GM23338 (cell line): ENCODE measurements around the gene SLC50A1. TPM values are rescaled to one million over a fixed set of nuclear protein-coding genes. Genes with fewer than 3 reads are reported as not detected.

Experiments used
- ATAC-seq: fragments of 200-7000 bp; cut with Tn5 transposase; 3 replicates; pipeline ENCODE4 v1.9.1; 2020
- DNase-seq: peaks from one replicate; pipeline ENCODE4 v3.0.0-alpha.2; 2015; ENCODE audit warnings: low spot score
- H2AFZ ChIP-seq: fragments of 200-600 bp; sonication (generic); 2 replicates; pipeline ENCODE4 v1.8.0; 2016; ENCODE audit warnings: antibody characterized with exemption, mild to moderate bottlenecking, moderate library complexity
- H3F3A ChIP-seq: fragments of 200-600 bp; sonication (generic); replicated peaks from 2 replicates; pipeline ENCODE4 v1.8.0; 2017; ENCODE audit warnings: antibody characterized with exemption, mixed run types, low read depth
- H3K27ac ChIP-seq: fragments of 200-600 bp; sonication (generic); 2 replicates; pipeline ENCODE4 v1.6.1; 2016; ENCODE audit warnings: low read depth
- H3K27me3 ChIP-seq: fragments of 200-600 bp; sonication (generic); 2 replicates; pipeline ENCODE4 v1.8.0; 2016; ENCODE audit warnings: mild to moderate bottlenecking, mixed run types, moderate library complexity; ENCODE audit not compliant: insufficient read depth
- H3K36me3 ChIP-seq: fragments of 200-600 bp; sonication (generic); 2 replicates; pipeline ENCODE4 v1.8.0; 2016; ENCODE audit warnings: mild to moderate bottlenecking; ENCODE audit not compliant: insufficient read depth
- H3K4me1 ChIP-seq: fragments of 200-600 bp; sonication (generic); 2 replicates; pipeline ENCODE4 v1.8.0; 2016; ENCODE audit warnings: mild to moderate bottlenecking, moderate library complexity; ENCODE audit not compliant: insufficient read depth
- H3K4me2 ChIP-seq: fragments of 200-600 bp; sonication (generic); 2 replicates; pipeline ENCODE4 v1.7.1; 2017; ENCODE audit warnings: mixed run types
- H3K4me3 ChIP-seq: fragments of 200-600 bp; sonication (generic); 2 replicates; pipeline ENCODE4 v1.6.1; 2016; ENCODE audit warnings: mixed run types
- H3K79me2 ChIP-seq: fragments of 200-600 bp; sonication (generic); replicated peaks from 2 replicates; pipeline ENCODE4 v1.8.0; 2017; ENCODE audit warnings: mild to moderate bottlenecking; ENCODE audit not compliant: insufficient read depth
- H3K9me2 ChIP-seq: fragments of 200-600 bp; sonication (generic); 2 replicates; pipeline ENCODE4 v1.8.0; 2017; ENCODE audit not compliant: insufficient read depth
- H4K20me1 ChIP-seq: fragments of 200-600 bp; sonication (generic); replicated peaks from 2 replicates; pipeline ENCODE4 v1.8.0; 2017; ENCODE audit warnings: mild to moderate bottlenecking; ENCODE audit not compliant: insufficient read depth
- H3K27ac Mint-ChIP-seq: 2 replicates; pipeline ENCODE4 v1.8.0; 2020; ENCODE audit warnings: inconsistent platforms, mild to moderate bottlenecking, moderate library complexity, mixed read lengths
- H3K27me3 Mint-ChIP-seq: 3 replicates; pipeline ENCODE4 v1.8.0; 2022; ENCODE audit warnings: low read depth, mild to moderate bottlenecking, moderate library complexity, mixed read lengths, inconsistent platforms; ENCODE audit not compliant: insufficient read depth, poor library complexity
- H3K36me3 Mint-ChIP-seq: 3 replicates; pipeline ENCODE4 v1.8.0; 2021; ENCODE audit warnings: low read depth, mild to moderate bottlenecking, inconsistent platforms, moderate library complexity, mixed read lengths
- H3K4me1 Mint-ChIP-seq: 3 replicates; pipeline ENCODE4 v1.8.0; 2020; ENCODE audit warnings: mild to moderate bottlenecking, inconsistent platforms, mixed read lengths
- H3K4me3 Mint-ChIP-seq: 3 replicates; pipeline ENCODE4 v1.8.0; 2021; ENCODE audit warnings: moderate library complexity, mild to moderate bottlenecking, inconsistent platforms, mixed read lengths
- H3K9me3 Mint-ChIP-seq: 3 replicates; pipeline ENCODE4 v1.8.0; 2020; ENCODE audit warnings: moderate library complexity, mild to moderate bottlenecking, inconsistent platforms, mixed read lengths
- CREB1 ChIP-seq: fragments of 250-450 bp; sonication (Bioruptor Pico); IDR thresholded peaks from 2 replicates; pipeline ENCODE4 v1.5.0; 2020; ENCODE audit warnings: low read depth, mild to moderate bottlenecking, moderate library complexity
- ETS1 ChIP-seq: IDR thresholded peaks from 2 replicates; pipeline ENCODE4 v1.6.1; 2016; ENCODE audit warnings: antibody characterized with exemption
- EZH2 ChIP-seq: fragments of 200-600 bp; sonication (generic); IDR thresholded peaks from one replicate; pipeline ENCODE4 v1.8.0; 2017; ENCODE audit warnings: antibody characterized with exemption, mild to moderate bottlenecking, low read depth; ENCODE audit not compliant: unreplicated experiment
- EZH2phosphoT487 ChIP-seq: fragments of 200-600 bp; sonication (generic); IDR thresholded peaks from one replicate; pipeline ENCODE4 v1.8.1; 2018; ENCODE audit warnings: antibody characterized with exemption; ENCODE audit not compliant: unreplicated experiment
- JUNB ChIP-seq: IDR thresholded peaks from one replicate; pipeline ENCODE4 v1.6.1; 2016; ENCODE audit warnings: antibody characterized with exemption; ENCODE audit not compliant: unreplicated experiment
- NANOG ChIP-seq: IDR thresholded peaks from 2 replicates; pipeline ENCODE4 v1.6.1; 2016; ENCODE audit warnings: antibody characterized with exemption, borderline replicate concordance
- POLR2AphosphoS5 ChIP-seq: IDR thresholded peaks from 2 replicates; pipeline ENCODE4 v1.6.1; 2016; ENCODE audit warnings: antibody characterized with exemption, low read depth
- REST ChIP-seq: IDR thresholded peaks from one replicate; pipeline ENCODE4 v1.6.1; 2018; ENCODE audit warnings: antibody characterized with exemption; ENCODE audit not compliant: unreplicated experiment
- ZNF114 ChIP-seq: fragments of 250-450 bp; sonication (Bioruptor Pico); IDR thresholded peaks from 2 replicates; pipeline ENCODE4 v1.5.0; 2020; ENCODE audit warnings: mild to moderate bottlenecking, moderate library complexity
- ZNF462 ChIP-seq: fragments of 250-450 bp; sonication (Bioruptor Pico); IDR thresholded peaks from 2 replicates; pipeline ENCODE4 v1.5.0; 2020; ENCODE audit warnings: mild to moderate bottlenecking, moderate library complexity
- polyA plus RNA-seq: library from polyadenylated mRNA; unstranded; fragments of >200 nt; fragmentation: Nextera tagmentation; extraction: Ambion mirVana; gene quantifications from 2 replicates; pipeline ENCODE4 v1.2.1, GENCODE V29; 2016
- total RNA-seq: library from RNA; depleted of rRNA; stranded (reverse); fragments of >200 nt; shearing (Covaris generic); gene quantifications from 2 replicates; pipeline ENCODE4 v1.2.3, GENCODE V29; 2014

SLC50A1 gene
- total and polyA plus RNA-seq, 2 experiments from 2014 or later: 30.0 to 63.9 TPM

GRCh38 chr1:155177918-155178281 is 42.2 kb downstream of the SLC50A1 start (continued):
- no peak for TF ChIP-seq NANOG
- no peak for TF ChIP-seq ZNF114
- no peak for TF ChIP-seq ETS1
- TF ChIP-seq POLR2AphosphoS5: no peak

GRCh38 chr1:155178441-155179111 is 42.9 kb downstream of the SLC50A1 start:
- DNase-seq: no peak
- H4K20me1 ChIP-seq: no peaks in the 10 kb centered on the region
- no peaks in the 10 kb centered on the region; the same call in 2 of the 3 replicates for H3K9me3 Mint-ChIP-seq
- TF ChIP-seq ZNF462: no peak
- no peak for TF ChIP-seq NANOG
- no peak for TF ChIP-seq ETS1
- TF ChIP-seq EZH2: no peak
- no peak for TF ChIP-seq CREB1 (CRISPR knock-in tag)
- TF ChIP-seq REST: no peak
- no peak for TF ChIP-seq ZNF114
- TF ChIP-seq JUNB: no peak
- no peak for TF ChIP-seq EZH2phosphoT487

More at GRCh38 chr1:155178441-155179111, 42.9 kb downstream of the SLC50A1 start:
- Mint-ChIP-seq H3K36me3 (peaks cover 52% of the 10 kb centered on the region), H3K4me1 (peaks cover 17% of the 10 kb centered on the region), H3K27ac (no peak overlapping the region), H3K27me3 (peaks cover 11% of the 10 kb centered on the region), H3K4me3 (no peak overlapping the region)
- Histone ChIP-seq H2AFZ (no peak overlapping the region), H3K36me3 (peaks cover 20% of the 10 kb centered on the region; the same call in 1 of the 2 replicates), H3K4me2 (no peak overlapping the region), H3F3A (peaks cover 11% of the 10 kb centered on the region; the same call in 1 of the 2 replicates), H3K4me3 (no peak overlapping the region), H3K27ac (no peak overlapping the region), H3K4me1 (peaks cover 10% of the 10 kb centered on the region; the same call in 1 of the 2 replicates), H3K9me2 (no peaks in the 10 kb centered on the region), H3K79me2 (0 out of 2 replicates have a peak, but pooled peaks cover 3% of the 10 kb centered on the region), H3K27me3 (no peaks in the 10 kb centered on the region)
- no peak for ATAC-seq
